ENCODE data around the gene TSPYL2. TPM values are rescaled to one million over a fixed set of nuclear protein-coding genes. Genes with fewer than 3 reads are reported as not detected.

The TSPYL2 gene
- total RNA-seq, 2 donors from 2014 or later, result 34.3 to 250 TPM

- no peak for TF ChIP-seq CTCF (IDR thresholded peaks at IDR 0.05)
- no peak for TF ChIP-seq POLR2A (IDR thresholded peaks at IDR 0.05)
- no peak for TF ChIP-seq POLR2AphosphoS5 (IDR thresholded peaks at IDR 0.05)
- no peak overlapping the region for H3K4me3 ChIP-seq
- H3K4me1 ChIP-seq (replicated peaks), result no peaks in the 10 kb centered on the region
- intact Hi-C loops (cut with DNase I), result no loop called here
- 47% methylated on average over 6 of the region's 6 CpGs for WGBS
- no peaks in the 10 kb centered on the region for H3K9me3 ChIP-seq
- H3K27ac ChIP-seq, result peak overlapping the region; percentile 67 to 74
- H3K36me3 ChIP-seq, result no peaks in the 10 kb centered on the region
- H3K27me3 ChIP-seq (replicated peaks; ENCODE audit: insufficient read depth), result no peaks in the 10 kb centered on the region
- no peak for DNase-seq (ENCODE audit: low spot score)
Measured at GRCh38 chrX:53073115-53073586, 9.0 kb upstream of the TSPYL2 start.

GRCh38 chrX:53075011-53075410 lies 7.2 kb upstream of the TSPYL2 start:
- Histone ChIP-seq H3K27ac (no peak overlapping the region), H3K4me3 (no peak overlapping the region), H3K4me1 (replicated peaks) (no peaks in the 10 kb centered on the region), H3K36me3 (no peaks in the 10 kb centered on the region), H3K27me3 (replicated peaks; ENCODE audit: insufficient read depth) (no peaks in the 10 kb centered on the region), H3K9me3 (no peaks in the 10 kb centered on the region)
- intact Hi-C loops (cut with DNase I), result no loop called here
- DNase-seq (ENCODE audit: low spot score), result no peak
- 86% methylated on average over 7 of the region's 7 CpGs for WGBS
- TF ChIP-seq POLR2A (IDR thresholded peaks at IDR 0.05), result no peak

GRCh38 chrX:53076671-53077070 lies 5.5 kb upstream of the TSPYL2 start:
- H3K9me3 ChIP-seq, result no peaks in the 10 kb centered on the region
- DNase-seq (ENCODE audit: low spot score), result no peak
- 96% methylated on average over 17 of the region's 21 CpGs for WGBS
- H3K27me3 ChIP-seq (replicated peaks; ENCODE audit: insufficient read depth), result no peaks in the 10 kb centered on the region
- no peaks in the 10 kb centered on the region for H3K36me3 ChIP-seq
- intact Hi-C loops (cut with DNase I), result no loop called here
- H3K4me3 ChIP-seq, result no peak overlapping the region
- no peak overlapping the region for H3K27ac ChIP-seq
- TF ChIP-seq POLR2AphosphoS5 (IDR thresholded peaks at IDR 0.05), result no peak
- TF ChIP-seq CTCF (IDR thresholded peaks at IDR 0.05), result no peak
- TF ChIP-seq POLR2A (IDR thresholded peaks at IDR 0.05), result no peak
- no peaks in the 10 kb centered on the region for H3K4me1 ChIP-seq (replicated peaks)

- Histone ChIP-seq H3K27ac (no peak overlapping the region), H3K9me3 (no peaks in the 10 kb centered on the region), H3K4me3 (no peak overlapping the region), H3K27me3 (replicated peaks; ENCODE audit: insufficient read depth) (no peaks in the 10 kb centered on the region), H3K36me3 (no peaks in the 10 kb centered on the region), H3K4me1 (replicated peaks) (no peaks in the 10 kb centered on the region)
- intact Hi-C loops (cut with DNase I), result no loop called here
- 95% methylated on average over 24 of the region's 27 CpGs for WGBS
- TF ChIP-seq CTCF (IDR thresholded peaks at IDR 0.05) (no peak), POLR2AphosphoS5 (IDR thresholded peaks at IDR 0.05) (no peak), POLR2A (IDR thresholded peaks at IDR 0.05) (no peak)
- DNase-seq (ENCODE audit: low spot score), result no peak
Measured at GRCh38 chrX:53077207-53078197, 4.7 kb upstream of the TSPYL2 start.

GRCh38 chrX:53078943-53079342 lies 3.2 kb upstream of the TSPYL2 start:
- Histone ChIP-seq H3K4me1 (replicated peaks) (no peaks in the 10 kb centered on the region), H3K4me3 (no peak overlapping the region), H3K27me3 (replicated peaks; ENCODE audit: insufficient read depth) (no peaks in the 10 kb centered on the region), H3K36me3 (no peaks in the 10 kb centered on the region), H3K9me3 (no peaks in the 10 kb centered on the region), H3K27ac (no peak overlapping the region)
- TF ChIP-seq POLR2A (IDR thresholded peaks at IDR 0.05), result no peak
- no peak for TF ChIP-seq POLR2AphosphoS5 (IDR thresholded peaks at IDR 0.05)
- no peak for TF ChIP-seq CTCF (IDR thresholded peaks at IDR 0.05)
- DNase-seq (ENCODE audit: low spot score), result no peak
- intact Hi-C loops (cut with DNase I), result no loop called here
- WGBS, result 86% methylated on average over 1 of the region's 1 CpG

Measured in prostate gland (tissue), 2 donors.